ENCODE measurements around the gene C19orf38.

The C19orf38 gene

DNA sequence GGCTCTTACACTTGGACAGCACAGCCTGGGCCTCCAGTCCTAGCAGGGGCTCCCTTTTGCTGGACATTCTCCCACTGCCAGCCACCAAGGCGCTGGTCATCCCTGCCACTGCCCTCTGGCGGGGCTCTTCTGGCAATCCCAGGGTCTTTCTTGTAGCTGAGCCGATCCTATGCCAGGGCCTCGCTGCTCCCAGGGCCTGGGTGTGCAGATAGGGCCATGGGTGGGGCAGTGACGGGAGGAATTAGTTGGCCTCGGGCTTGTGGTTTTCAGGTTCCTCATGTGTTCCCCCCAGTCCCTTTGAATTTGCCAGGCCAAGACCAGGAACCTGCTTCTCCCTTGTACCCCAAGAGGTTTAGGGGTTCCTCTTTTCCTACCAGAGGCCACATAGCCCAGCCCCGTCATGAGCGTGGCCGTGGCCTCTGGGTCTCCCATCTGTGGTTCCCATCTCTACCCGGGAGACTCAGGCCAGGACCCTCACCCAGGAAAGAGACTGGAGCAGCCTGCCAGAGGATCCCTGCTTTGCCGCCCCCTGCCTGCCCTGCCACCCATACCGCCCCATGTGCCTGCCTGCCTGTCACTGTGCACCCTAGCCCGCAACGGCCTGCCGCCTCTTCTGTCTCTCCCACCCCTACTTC, 38.4 kb upstream of the C19orf38 start:
- TF ChIP-seq, protein P1, sequence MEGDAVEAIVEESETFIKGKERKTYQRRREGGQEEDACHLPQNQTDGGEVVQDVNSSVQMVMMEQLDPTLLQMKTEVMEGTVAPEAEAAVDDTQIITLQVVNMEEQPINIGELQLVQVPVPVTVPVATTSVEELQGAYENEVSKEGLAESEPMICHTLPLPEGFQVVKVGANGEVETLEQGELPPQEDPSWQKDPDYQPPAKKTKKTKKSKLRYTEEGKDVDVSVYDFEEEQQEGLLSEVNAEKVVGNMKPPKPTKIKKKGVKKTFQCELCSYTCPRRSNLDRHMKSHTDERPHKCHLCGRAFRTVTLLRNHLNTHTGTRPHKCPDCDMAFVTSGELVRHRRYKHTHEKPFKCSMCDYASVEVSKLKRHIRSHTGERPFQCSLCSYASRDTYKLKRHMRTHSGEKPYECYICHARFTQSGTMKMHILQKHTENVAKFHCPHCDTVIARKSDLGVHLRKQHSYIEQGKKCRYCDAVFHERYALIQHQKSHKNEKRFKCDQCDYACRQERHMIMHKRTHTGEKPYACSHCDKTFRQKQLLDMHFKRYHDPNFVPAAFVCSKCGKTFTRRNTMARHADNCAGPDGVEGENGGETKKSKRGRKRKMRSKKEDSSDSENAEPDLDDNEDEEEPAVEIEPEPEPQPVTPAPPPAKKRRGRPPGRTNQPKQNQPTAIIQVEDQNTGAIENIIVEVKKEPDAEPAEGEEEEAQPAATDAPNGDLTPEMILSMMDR (conservative IDR thresholded peaks at IDR 0.05), result no peak
- H3K27ac ChIP-seq, result no peak overlapping the region

DNA sequence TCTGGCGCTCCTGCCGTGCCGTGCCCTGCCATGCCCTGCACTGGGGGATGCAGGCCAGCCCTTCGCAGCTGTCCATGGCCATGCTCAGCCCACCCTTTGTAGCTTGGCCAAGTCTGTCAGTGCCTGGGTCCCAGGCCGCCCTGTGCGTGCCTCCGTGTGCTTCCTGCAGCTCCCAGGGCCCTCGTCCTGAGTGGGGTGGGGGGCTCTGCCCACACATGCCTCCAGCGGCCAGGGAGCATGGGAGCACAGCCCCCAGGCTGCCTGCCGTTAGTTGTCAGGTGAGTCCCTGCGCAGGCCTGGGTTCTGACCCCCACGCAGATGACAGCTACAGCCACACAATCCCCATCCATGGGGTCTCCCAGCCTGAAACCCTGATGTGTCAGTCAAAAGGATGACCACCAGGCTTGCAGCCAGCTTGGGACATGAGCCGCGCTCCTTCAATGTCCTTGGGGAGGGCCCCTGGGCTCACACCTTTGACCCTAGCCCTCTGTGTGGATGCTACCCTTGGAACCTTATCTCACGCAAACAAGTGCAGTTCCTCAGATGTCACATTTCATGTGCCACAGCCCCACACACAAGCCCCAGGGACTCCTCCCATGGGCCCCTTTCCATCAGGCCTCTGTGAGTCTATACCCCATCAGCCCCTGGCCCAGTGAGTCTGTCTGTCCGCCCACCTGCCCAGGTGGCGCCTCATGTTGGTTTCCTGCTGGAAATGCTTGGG, 36.7 kb upstream of the C19orf38 start:
- TF ChIP-seq, protein P1 (conservative IDR thresholded peaks at IDR 0.05), result no peak
- no peak overlapping the region for H3K27ac ChIP-seq

DNA sequence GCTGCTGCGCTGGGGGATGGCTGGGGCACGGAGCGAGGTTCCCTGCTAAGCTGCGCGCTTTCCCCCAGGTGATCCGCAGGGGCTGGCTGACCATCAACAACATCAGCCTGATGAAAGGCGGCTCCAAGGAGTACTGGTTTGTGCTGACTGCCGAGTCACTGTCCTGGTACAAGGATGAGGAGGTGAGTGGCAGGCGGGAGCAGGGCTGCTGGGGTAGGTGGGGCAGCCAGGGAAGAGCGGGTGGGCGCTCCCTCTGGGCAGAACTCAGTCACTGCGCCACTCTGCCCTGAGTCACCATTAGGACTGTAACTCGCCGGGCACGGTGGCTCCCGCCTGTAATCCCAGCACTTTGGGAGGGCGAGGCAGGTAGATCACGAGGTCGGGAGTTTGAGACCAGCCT, 36.0 kb upstream of the C19orf38 start:
- no peak overlapping the region for H3K27ac ChIP-seq
- TF ChIP-seq, protein P1 (conservative IDR thresholded peaks at IDR 0.05), result no peak

DNA sequence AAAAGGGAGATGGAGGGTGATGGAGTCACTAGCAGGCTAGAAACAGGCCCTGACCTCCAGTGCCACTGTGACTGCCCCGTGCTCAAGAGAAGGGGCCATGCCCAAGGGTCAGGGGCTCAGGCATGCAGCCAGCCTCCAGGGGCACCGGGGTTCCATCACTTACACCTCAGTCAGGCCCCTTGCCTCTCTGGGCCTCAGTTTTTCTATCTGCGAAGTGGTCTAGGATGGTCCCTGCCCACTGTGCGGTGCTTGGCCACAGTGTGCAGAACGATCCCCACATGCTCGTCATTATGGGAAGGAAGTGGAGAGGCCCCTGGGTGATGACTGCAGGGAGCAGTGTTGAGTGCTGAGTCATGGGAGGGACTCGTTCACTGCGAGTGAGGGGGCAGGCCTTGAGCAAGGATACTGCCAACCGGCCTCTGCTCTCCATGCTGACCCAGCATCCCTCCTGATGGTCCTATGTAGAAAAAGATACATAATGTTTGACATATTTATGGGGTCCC, 35.3 kb upstream of the C19orf38 start:
- TF ChIP-seq, protein P1 (conservative IDR thresholded peaks at IDR 0.05), result no peak
- no peak overlapping the region for H3K27ac ChIP-seq

DNA sequence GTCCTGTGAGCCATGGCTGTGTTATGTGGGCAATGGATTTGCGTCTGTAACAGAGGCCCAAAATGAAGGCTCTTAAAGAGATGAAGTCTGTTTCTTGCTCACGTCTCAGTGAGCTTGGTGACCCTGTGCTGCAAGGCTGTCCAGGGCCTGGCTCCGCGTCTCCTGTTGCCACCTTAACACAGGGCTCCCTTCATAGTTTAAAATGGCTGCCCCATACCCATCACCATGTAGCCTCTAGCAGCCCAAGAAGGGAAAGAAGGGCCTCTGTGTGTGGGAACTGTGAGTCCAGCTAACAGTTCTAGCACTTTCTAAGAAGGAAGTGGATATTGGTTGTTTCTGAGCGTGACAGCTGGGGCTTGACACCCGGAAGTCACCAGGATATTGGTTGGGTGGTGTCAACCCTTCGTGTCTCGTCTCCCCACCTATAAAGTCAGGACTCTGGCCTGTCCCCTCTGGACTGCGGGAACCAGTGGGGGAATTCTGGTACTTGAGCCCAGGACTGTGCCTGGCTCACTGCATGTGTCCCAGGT, 33.1 kb upstream of the C19orf38 start:
- TF ChIP-seq, protein P1 (conservative IDR thresholded peaks at IDR 0.05), result no peak
- H3K27ac ChIP-seq, result no peak overlapping the region

DNA sequence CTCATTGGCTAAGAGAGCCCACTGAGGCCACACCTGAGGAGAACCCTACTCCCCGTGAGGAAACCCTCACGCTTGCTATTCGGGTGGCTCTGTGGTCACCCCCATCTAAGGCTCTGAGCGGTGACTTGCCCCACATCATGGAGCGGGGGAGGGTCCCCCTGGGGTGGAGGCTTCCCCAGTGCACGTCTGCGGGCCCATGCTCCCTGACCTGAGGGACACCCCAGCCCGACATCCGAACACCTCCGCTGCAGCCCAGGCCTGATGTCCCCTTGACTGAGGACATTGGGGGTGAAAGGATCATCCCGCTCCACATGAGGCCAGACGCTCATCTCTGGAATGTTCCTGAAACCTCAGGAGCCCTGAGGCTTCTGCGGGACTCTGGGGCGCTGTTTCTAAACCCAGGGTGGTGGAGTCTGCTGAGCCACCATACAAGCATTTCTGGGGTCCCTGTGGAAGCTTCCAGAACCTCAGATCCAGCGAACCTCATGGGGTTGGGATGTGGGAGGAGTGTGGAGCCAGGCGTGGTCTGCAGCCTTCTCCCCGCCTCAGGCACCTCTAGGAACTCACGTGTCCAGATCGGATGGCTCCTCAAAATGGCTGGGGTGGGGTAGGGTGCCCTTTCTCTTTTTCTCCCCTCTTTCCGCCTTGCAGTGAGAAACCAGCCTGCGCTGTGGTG, 32.1 kb upstream of the C19orf38 start:
- H3K27ac ChIP-seq, result no peak overlapping the region
- TF ChIP-seq, protein P1 (conservative IDR thresholded peaks at IDR 0.05), result no peak

DNA sequence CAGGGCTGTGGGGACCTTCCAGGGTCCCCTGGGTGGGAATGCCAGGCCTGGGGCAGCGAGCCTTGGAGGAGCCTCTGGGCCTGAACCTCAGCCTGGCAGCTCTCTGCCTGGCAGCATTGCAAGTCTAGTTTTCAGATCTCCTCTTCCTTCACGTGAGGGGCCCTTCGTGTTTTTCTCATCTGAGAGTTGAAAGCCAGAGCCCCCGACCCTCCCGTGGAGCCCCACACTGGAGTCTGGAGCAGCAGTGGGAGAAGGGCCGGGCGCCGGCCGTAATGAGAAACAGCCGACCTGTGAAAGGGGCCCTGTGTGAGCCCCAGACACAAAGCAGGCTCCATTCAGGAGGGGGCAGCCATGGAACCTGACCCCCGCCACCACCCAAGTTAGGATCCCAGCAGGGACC, 31.5 kb upstream of the C19orf38 start:
- TF ChIP-seq, protein P1 (conservative IDR thresholded peaks at IDR 0.05), result no peak
- H3K27ac ChIP-seq, result no peak overlapping the region
